NB4 (cell line): ENCODE results near the gene HOXC12.

ENCODE experiments used
- DNase-seq: peaks from one replicate; pipeline ENCODE4 v3.0.0; 2010; ENCODE audit warnings: low read depth
- H3K4me3 ChIP-seq: one replicate; pipeline ENCODE4 v1.5.1; 2011; ENCODE audit warnings: mild to moderate bottlenecking, low read depth, low read length, moderate library complexity
- MAX ChIP-seq: IDR thresholded peaks from 2 replicates; pipeline ENCODE4 v1.6.1; 2011; ENCODE audit warnings: low read depth, low read length
- MYC ChIP-seq: IDR thresholded peaks from 2 replicates; pipeline ENCODE4 v1.6.1; 2011; ENCODE audit warnings: low read depth, low read length
- POLR2A ChIP-seq: IDR thresholded peaks from 2 replicates; pipeline ENCODE4 v1.6.1; 2011; ENCODE audit warnings: mild to moderate bottlenecking; ENCODE audit not compliant: insufficient read length; ENCODE audit errors: extremely low read depth
- TF ChIP-seq, protein P1 (sequence below): IDR thresholded peaks from one replicate; pipeline ENCODE4 v1.5.1; 2012; ENCODE audit warnings: low read depth, low read length

Gene HOXC12

GRCh38 chr12:53969588-53970259 lies 15.0 kb downstream of the HOXC12 start:
- DNase-seq: no peak
- TF ChIP-seq, protein P1, sequence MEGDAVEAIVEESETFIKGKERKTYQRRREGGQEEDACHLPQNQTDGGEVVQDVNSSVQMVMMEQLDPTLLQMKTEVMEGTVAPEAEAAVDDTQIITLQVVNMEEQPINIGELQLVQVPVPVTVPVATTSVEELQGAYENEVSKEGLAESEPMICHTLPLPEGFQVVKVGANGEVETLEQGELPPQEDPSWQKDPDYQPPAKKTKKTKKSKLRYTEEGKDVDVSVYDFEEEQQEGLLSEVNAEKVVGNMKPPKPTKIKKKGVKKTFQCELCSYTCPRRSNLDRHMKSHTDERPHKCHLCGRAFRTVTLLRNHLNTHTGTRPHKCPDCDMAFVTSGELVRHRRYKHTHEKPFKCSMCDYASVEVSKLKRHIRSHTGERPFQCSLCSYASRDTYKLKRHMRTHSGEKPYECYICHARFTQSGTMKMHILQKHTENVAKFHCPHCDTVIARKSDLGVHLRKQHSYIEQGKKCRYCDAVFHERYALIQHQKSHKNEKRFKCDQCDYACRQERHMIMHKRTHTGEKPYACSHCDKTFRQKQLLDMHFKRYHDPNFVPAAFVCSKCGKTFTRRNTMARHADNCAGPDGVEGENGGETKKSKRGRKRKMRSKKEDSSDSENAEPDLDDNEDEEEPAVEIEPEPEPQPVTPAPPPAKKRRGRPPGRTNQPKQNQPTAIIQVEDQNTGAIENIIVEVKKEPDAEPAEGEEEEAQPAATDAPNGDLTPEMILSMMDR: no peak
- no peak for TF ChIP-seq MYC
- no peak for TF ChIP-seq POLR2A
- no peak for TF ChIP-seq MAX

DNA sequence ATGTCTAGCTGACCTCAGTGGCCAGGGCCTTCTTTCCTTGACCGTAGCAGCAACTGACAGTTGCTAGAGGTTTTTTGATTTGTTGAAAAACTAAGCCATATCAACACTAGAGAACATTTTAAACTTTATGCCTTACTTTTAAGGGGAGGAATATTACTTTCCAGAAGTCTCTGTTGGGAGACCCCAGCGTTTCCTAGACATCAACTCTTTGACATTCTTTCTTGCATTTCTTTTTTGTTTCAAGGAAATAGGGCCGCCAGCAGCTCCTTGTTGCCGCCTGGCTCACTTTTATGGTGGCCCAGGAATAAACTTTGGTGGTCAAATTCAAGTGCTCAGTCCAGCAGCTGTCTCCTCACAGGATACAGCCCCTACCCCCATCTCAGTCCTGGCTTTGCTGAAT lies 15.7 kb downstream of the HOXC12 start:
- no peak for TF ChIP-seq MYC
- TF ChIP-seq POLR2A: no peak
- TF ChIP-seq, protein P1: no peak
- no peak for TF ChIP-seq MAX
- no peak for DNase-seq
- H3K4me3 ChIP-seq: no peak overlapping the region

More at GRCh38 chr12:53969588-53970259, 15.0 kb downstream of the HOXC12 start:
- no peak overlapping the region for H3K4me3 ChIP-seq

DNA sequence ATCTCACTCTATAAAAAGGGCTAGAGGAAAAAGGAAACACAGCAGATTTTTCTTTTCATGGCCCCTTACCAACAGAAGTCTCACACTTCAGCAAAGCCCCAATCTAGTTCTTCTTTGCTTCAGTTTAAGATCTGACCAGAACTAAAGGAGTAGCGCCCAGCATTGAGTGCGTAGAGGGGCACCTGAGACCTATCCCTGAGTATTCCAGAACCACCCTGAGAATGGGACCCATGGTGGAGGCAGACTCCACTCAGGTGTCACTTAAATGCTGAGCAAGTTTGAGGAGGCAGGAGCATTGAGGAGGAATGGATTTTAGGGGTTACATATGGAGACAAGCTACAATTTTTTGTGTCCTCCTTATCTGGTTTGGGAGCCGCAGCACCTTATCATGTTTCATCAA lies 16.4 kb downstream of the HOXC12 start:
- H3K4me3 ChIP-seq: no peak overlapping the region
- DNase-seq: no peak
- TF ChIP-seq, protein P1: no peak
- TF ChIP-seq MAX: no peak
- no peak for TF ChIP-seq POLR2A
- TF ChIP-seq MYC: no peak

- TF ChIP-seq MAX: no peak
- TF ChIP-seq, protein P1: no peak
- TF ChIP-seq MYC: no peak
- no peak for TF ChIP-seq POLR2A
- DNase-seq: no peak
- no peak overlapping the region for H3K4me3 ChIP-seq
Observed at GRCh38 chr12:53971686-53972085, 17.0 kb downstream of the HOXC12 start.

DNA sequence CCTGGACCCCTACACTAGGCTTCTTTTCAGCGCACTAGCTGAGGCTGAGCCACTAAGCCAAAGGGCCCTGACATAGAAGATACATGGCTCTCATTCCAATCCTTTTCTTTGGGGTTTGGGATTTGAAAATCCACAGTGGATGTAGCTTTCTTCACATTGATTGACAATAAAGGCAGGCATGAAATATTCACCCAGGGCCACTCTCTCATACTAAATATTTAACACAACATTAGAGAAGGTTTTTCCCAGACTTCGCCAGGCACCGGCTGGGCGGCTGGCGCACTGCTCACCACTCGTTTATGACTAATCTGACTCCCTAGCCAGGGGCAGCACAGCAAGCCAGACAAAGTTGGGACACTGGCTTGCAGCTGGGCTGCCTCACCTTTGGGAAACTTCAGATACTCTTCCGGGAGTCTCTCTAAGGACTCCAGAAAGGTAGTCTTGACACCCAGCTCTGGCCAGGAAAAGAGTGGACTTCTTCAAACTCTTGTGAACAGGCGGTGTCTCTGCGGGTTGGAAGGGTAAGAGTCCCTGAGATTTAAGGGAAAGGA lies 17.5 kb downstream of the HOXC12 start:
- TF ChIP-seq, protein P1: no peak
- no peak for TF ChIP-seq POLR2A
- TF ChIP-seq MAX: no peak
- no peak for TF ChIP-seq MYC
- DNase-seq: no peak
- no peak overlapping the region for H3K4me3 ChIP-seq

DNA sequence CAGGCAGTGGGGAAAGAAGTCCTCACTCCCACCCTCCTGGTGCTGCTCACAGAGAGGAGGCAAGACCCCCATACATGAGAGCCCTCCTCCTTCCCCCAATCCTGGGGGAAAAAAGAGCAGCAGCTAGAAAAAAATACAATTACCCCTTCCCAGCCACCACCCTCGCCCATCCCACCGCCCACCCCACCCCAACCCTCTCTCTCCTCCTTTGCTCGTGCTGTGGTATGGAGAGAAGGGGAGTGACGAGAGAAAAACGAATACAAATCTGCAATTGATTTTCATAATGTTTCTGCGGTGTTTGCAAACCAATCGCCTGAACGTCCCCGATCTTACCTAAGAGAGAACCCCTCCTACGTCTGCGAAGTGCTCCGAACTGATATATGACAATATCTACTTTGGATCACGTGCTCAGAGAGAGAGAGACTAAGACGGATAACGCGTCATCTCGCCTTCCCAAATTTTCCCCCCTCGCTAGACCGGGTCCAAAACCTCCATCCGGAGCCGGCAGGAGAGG lies 18.1 kb downstream of the HOXC12 start, which contains the start of gene HOXC11:
Gene HOXC11 (plus strand): TSS at position 405 of the 514 bp plus-strand sequence. CDS start 116 bp downstream, outside the sequence.
- H3K4me3 ChIP-seq: peak within 1 kb of the TSS; percentile 66
- no peak for DNase-seq

More for the DNA sequence above, 18.1 kb downstream of the HOXC12 start, which contains the start of gene HOXC11:
- TF ChIP-seq, protein P1: no peak
- TF ChIP-seq MYC (no peak), POLR2A (no peak), MAX (no peak)
